Stimulated activated CD8-positive, alpha-beta memory T cell treated with anti-CD3 and anti-CD28 coated beads, Interleukin-15, amount 100 ng/mL, for 4 hours (primary cell): ENCODE measurements around the gene SAMHD1.

Experiments
- DNase-seq, 2 donors: peaks; one replicate each; pipeline ENCODE4 v3.0.0-alpha.2; 2020; ENCODE audit warnings: low read depth in 2 of 2

The SAMHD1 gene

GRCh38 chr20:36873498-36874189 is 77.9 kb downstream of the SAMHD1 start:
- DNase-seq = no peak

GRCh38 chr20:36872852-36873251 is 78.7 kb downstream of the SAMHD1 start:
- DNase-seq = no peak

- DNase-seq = no peak
These were observed 79.6 kb downstream of the SAMHD1 start for GRCh38 chr20:36871640-36872570.

- DNase-seq = no peak
These were observed 84.6 kb downstream of the SAMHD1 start for GRCh38 chr20:36866681-36867495.

GRCh38 chr20:36866164-36866563 is 85.3 kb downstream of the SAMHD1 start:
- DNase-seq = no peak

- DNase-seq = no peak
These were observed 85.7 kb downstream of the SAMHD1 start for GRCh38 chr20:36865861-36866149.

- DNase-seq = no peak
These were observed 86.2 kb downstream of the SAMHD1 start for GRCh38 chr20:36865076-36865860.

- no peak for DNase-seq
These were observed 88.4 kb downstream of the SAMHD1 start for GRCh38 chr20:36862857-36863668.

GRCh38 chr20:36861875-36862801 is 89.4 kb downstream of the SAMHD1 start:
- no peak for DNase-seq

- no peak for DNase-seq
These were observed 90.0 kb downstream of the SAMHD1 start for GRCh38 chr20:36861625-36861874.

GRCh38 chr20:36860811-36861624 is 90.5 kb downstream of the SAMHD1 start:
- DNase-seq = no peak

- DNase-seq = no peak
These were observed 91.2 kb downstream of the SAMHD1 start for GRCh38 chr20:36860339-36860738.

GRCh38 chr20:36859700-36860330 is 91.7 kb downstream of the SAMHD1 start:
- no peak for DNase-seq

GRCh38 chr20:36859282-36859555 is 92.3 kb downstream of the SAMHD1 start:
- DNase-seq = no peak

- no peak for DNase-seq
These were observed 94.5 kb downstream of the SAMHD1 start for GRCh38 chr20:36856691-36857635.

GRCh38 chr20:36856195-36856594 is 95.3 kb downstream of the SAMHD1 start:
- DNase-seq = no peak

GRCh38 chr20:36855241-36855657 is 96.3 kb downstream of the SAMHD1 start:
- DNase-seq = no peak
